OCI-LY3 (cell line): Measurements from ENCODE around the gene DCTN3.

Experiments
- H2AFZ ChIP-seq: fragments of 200-600, 300-600 bp; shearing (Covaris generic); 2 replicates; pipeline ENCODE4 v1.6.0; 2014; ENCODE audit warnings: antibody characterized with exemption, low read depth, low read length
- H3K27ac ChIP-seq: fragments of 200-600, 300-600 bp; sonication (generic); 2 replicates; pipeline ENCODE4 v1.5.1; 2014; ENCODE audit warnings: mild to moderate bottlenecking, low read length, moderate library complexity, mixed read lengths
- H3K27me3 ChIP-seq: fragments of 200-600, 300-600 bp; sonication (generic); 2 replicates; pipeline ENCODE4 v1.6.1; 2014; ENCODE audit warnings: low read depth, low read length, mixed read lengths
- H3K36me3 ChIP-seq: fragments of 200-600, 300-600 bp; sonication (generic); replicated peaks from 2 replicates; pipeline ENCODE3; 2014; ENCODE audit warnings: low read depth, low read length, mixed read lengths
- H3K4me1 ChIP-seq: fragments of 300-600, 200-600 bp; sonication (generic); 2 replicates; pipeline ENCODE4 v1.6.1; 2014; ENCODE audit warnings: low read length, mixed read lengths
- H3K4me2 ChIP-seq: fragments of 200-600, 300-600 bp; sonication (generic); 2 replicates; pipeline ENCODE4 v1.6.1; 2014; ENCODE audit warnings: low read length, mixed read lengths
- H3K4me3 ChIP-seq: fragments of 300-600, 200-600 bp; sonication (generic); 2 replicates; pipeline ENCODE4 v1.5.1; 2014; ENCODE audit warnings: antibody characterized with exemption, mild to moderate bottlenecking, low read length, moderate library complexity
- H3K79me2 ChIP-seq: fragments of 300-600, 200-600 bp; shearing (Covaris generic); 2 replicates; pipeline ENCODE4 v1.6.1; 2014; ENCODE audit warnings: mild to moderate bottlenecking, low read length, mixed read lengths
- H3K9ac ChIP-seq: fragments of 300-600, 200-600 bp; shearing (Covaris generic); 2 replicates; pipeline ENCODE4 v1.6.0; 2014; ENCODE audit warnings: mild to moderate bottlenecking, low read length, moderate library complexity
- H3K9me3 ChIP-seq: fragments of 200-600, 300-600 bp; shearing (Covaris generic); 2 replicates; pipeline ENCODE4 v1.6.1; 2014; ENCODE audit warnings: low read length, mixed read lengths; ENCODE audit not compliant: insufficient read depth
- H4K20me1 ChIP-seq: fragments of 200-600, 300-600 bp; sonication (generic); 2 replicates; pipeline ENCODE4 v1.6.1; 2016; ENCODE audit warnings: low read length, mixed read lengths; ENCODE audit not compliant: insufficient read depth
- EZH2phosphoT487 ChIP-seq: fragments of 200-600 bp; shearing (Covaris generic); IDR thresholded peaks from 2 replicates; pipeline ENCODE4 v1.6.1; 2018; ENCODE audit warnings: antibody characterized with exemption, mixed run types, low read depth
- TF ChIP-seq, protein P1 (sequence below): fragments of 200-600, 300-600 bp; sonication (generic); IDR thresholded peaks from 2 replicates; pipeline ENCODE4 v1.5.1; 2014; ENCODE audit warnings: antibody characterized with exemption, low read length, low read depth

DCTN3 gene

DNA sequence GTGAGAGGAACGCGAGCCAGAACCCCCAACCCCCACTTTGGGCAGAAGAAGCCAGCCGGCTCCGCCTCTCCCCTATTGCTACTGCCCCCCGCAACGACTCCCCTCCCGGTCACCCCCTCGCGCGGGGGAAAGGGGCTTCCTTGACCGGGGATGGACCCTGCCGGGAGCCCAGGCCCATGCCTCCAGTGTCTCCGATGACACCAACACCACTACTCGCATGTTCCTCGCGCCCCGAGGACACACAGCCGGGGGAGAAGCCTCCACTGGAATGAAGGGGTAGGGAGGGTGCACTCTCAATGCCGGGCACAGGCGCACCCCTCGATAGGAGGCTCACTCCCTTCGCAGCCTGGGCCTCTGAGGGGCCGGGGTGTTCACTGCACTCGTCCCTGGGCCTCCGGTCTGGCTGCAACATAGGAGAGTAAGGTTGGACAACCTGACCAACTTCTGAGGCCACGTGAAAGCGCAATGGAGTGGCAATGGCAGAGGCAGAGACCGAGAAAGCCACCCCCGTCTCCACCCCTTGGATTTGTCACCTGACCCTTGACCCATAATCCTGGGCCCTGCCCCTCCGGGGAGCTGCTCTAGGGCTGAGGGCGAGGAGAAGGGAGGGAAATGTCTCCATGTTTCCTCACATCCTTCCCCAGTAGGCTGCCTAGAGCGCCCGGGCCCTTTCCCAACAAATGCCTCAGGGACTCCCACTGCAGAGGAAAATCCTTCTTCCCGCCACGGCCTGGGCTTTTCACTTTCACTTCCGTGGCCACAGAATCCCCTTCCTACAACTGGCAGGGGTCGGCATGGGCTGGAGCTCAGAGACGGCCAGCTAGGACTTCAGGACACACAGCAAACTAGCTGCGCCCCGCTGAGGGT is 29.7 kb downstream of the DCTN3 start:
- Histone ChIP-seq H3K27me3 (peaks cover 11% of the 10 kb centered on the region; the same call in 1 of the 2 replicates), H3K9ac (no peak overlapping the region), H3K4me3 (no peak overlapping the region), H3K79me2 (no peaks in the 10 kb centered on the region), H3K4me2 (no peak overlapping the region), H3K27ac (no peak overlapping the region), H3K4me1 (peaks cover 51% of the 10 kb centered on the region), H3K9me3 (no peaks in the 10 kb centered on the region), H4K20me1 (no peaks in the 10 kb centered on the region), H3K36me3 (no peaks in the 10 kb centered on the region), H2AFZ (no peak overlapping the region)
- TF ChIP-seq, protein P1, sequence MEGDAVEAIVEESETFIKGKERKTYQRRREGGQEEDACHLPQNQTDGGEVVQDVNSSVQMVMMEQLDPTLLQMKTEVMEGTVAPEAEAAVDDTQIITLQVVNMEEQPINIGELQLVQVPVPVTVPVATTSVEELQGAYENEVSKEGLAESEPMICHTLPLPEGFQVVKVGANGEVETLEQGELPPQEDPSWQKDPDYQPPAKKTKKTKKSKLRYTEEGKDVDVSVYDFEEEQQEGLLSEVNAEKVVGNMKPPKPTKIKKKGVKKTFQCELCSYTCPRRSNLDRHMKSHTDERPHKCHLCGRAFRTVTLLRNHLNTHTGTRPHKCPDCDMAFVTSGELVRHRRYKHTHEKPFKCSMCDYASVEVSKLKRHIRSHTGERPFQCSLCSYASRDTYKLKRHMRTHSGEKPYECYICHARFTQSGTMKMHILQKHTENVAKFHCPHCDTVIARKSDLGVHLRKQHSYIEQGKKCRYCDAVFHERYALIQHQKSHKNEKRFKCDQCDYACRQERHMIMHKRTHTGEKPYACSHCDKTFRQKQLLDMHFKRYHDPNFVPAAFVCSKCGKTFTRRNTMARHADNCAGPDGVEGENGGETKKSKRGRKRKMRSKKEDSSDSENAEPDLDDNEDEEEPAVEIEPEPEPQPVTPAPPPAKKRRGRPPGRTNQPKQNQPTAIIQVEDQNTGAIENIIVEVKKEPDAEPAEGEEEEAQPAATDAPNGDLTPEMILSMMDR, result no peak
- no peak for TF ChIP-seq EZH2phosphoT487

DNA sequence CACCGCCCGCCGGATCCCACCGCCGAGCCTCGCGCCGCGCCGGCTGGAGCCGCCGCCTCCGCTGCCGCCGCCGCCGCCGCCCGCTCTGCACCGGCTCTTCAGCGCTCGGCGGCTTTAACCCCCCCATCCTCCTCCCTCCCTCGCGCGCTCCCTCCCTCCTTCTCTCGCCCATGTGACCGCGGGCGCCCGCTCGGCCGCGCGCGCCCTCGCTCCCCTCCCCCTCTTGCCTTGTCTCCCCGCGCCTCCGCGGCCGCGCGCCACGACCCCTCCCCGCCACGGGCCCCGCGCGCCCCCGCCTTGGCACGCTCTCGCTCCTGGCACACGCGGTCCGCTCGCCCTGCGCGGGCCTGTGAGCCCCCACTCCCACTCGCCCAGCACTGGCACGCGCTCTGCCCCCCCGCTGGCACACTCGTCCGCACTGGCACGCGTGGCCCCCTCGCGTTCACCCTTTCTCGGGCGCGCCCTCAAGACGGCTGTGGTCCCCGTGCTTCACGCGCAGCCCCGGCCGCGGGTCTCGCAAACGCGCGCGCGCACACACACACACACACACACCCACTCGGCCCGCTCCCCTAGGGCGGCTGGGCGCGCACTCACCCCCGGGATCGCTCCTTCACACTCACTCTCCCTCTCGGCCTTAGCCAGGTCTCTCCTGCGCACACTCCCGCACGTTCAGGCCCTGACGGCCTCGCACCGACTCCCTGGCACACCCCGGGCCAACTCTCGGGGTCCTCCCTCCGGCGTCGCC is 30.5 kb downstream of the DCTN3 start, which contains the start of gene CNTFR:
Gene CNTFR, minus strand, starts transcription at position 89 of the 745 bp plus-strand sequence. CDS start 20,743 bp downstream, outside the sequence.
- Histone ChIP-seq H3K27ac (no peak within 1 kb of the TSS), H2AFZ (no peak within 1 kb of the TSS), H3K27me3 (peaks cover 11% of the 10 kb centered on the region; the same call in 1 of the 2 replicates), H4K20me1 (no peaks in the 10 kb centered on the region), H3K79me2 (no peaks in the 10 kb centered on the region), H3K9me3 (no peaks in the 10 kb centered on the region), H3K36me3 (no peaks in the 10 kb centered on the region), H3K9ac (no peak within 1 kb of the TSS), H3K4me2 (no peak within 1 kb of the TSS), H3K4me1 (peaks cover 59% of the 10 kb centered on the region), H3K4me3 (no peak within 1 kb of the TSS)
- TF ChIP-seq, protein P1, result no peak
- TF ChIP-seq EZH2phosphoT487, result no peak

DNA sequence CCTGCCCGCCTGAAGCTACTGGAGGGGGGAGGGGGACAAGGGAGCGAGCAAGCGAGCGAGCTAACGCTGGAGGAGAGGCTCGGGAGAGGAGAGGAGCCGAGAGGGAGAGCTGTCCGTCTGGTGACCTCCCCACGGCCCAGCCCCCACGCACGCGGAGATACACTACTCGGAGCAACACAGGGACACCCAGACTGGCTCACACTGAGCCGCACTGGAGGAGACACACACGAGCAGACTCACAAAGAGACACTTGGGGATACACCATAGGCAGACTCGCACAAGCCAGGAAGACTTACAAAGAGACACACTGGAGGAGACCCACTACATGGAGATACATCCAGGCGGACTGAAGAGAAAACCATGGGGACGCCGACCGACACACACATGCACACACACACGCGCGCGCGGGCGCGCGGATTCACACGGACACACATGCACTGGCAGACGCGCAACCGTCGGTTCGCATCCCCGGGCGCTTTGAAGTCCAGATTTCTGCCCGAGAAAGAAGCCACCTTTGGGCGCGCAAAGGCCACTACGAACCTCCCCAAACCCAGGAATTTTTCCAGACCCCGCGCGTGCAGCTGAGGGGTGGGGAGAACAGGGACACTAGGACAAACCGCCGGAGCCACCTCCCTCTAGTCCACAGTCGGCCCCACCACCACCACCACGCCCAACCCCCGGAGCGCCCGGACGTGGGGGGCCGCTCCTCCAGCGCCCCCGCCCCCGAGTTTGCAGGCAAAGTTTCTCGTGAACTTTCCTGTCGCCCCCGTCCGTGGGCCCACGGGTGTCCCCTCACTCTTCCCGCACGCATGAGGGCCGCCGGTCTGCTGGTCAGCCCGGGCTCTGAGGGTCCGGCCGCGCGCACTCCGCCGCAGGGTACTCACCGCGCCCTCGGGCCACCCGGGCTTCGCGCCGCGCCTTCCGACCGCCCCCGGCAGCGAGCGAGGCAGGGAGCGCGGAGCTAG is 31.3 kb downstream of the DCTN3 start:
- Histone ChIP-seq H4K20me1 (no peaks in the 10 kb centered on the region), H3K4me2 (no peak overlapping the region), H3K27me3 (peaks cover 11% of the 10 kb centered on the region; the same call in 1 of the 2 replicates), H3K27ac (no peak overlapping the region), H3K4me1 (peaks cover 58% of the 10 kb centered on the region), H2AFZ (no peak overlapping the region), H3K4me3 (no peak overlapping the region), H3K36me3 (no peaks in the 10 kb centered on the region), H3K79me2 (no peaks in the 10 kb centered on the region), H3K9me3 (no peaks in the 10 kb centered on the region), H3K9ac (no peak overlapping the region)
- TF ChIP-seq EZH2phosphoT487, result no peak
- TF ChIP-seq, protein P1, result no peak
